DOHH2 (cell line): ENCODE measurements around the gene KPNA6.
"Not testable (repeated sequence)": the region's sequence is repeated elsewhere in the genome, so short reads cannot be mapped to it uniquely, and the experiment has no call there.

Experiments
- H3F3A ChIP-seq: fragments of 200-600 bp; sonication (generic), shearing (Covaris generic); 2 replicates; pipeline ENCODE4 v1.6.0; 2016; ENCODE audit warnings: antibody characterized with exemption, mild to moderate bottlenecking; ENCODE audit not compliant: control insufficient read depth, insufficient read depth
- H3K27ac ChIP-seq: fragments of 200-600 bp; sonication (generic); 2 replicates; pipeline ENCODE4 v1.5.1; 2014; ENCODE audit warnings: low read depth, mild to moderate bottlenecking, low read length, moderate library complexity
- H3K27me3 ChIP-seq: fragments of 200-600 bp; sonication (generic); 2 replicates; pipeline ENCODE4 v1.6.1; 2014; ENCODE audit warnings: mild to moderate bottlenecking, low read length, mixed read lengths; ENCODE audit not compliant: control insufficient read depth
- H3K36me3 ChIP-seq: fragments of 200-600 bp; sonication (generic); 2 replicates; pipeline ENCODE4 v1.6.1; 2014; ENCODE audit warnings: mild to moderate bottlenecking, low read length, moderate library complexity, mixed read lengths; ENCODE audit not compliant: control insufficient read depth
- H3K4me1 ChIP-seq: fragments of 200-600 bp; sonication (generic); 2 replicates; pipeline ENCODE4 v1.6.1; 2014; ENCODE audit warnings: mild to moderate bottlenecking, low read length, mixed read lengths; ENCODE audit not compliant: control insufficient read depth
- H3K4me2 ChIP-seq: fragments of 200-600 bp; sonication (generic); 2 replicates; pipeline ENCODE4 v1.6.0; 2014; ENCODE audit warnings: mild to moderate bottlenecking, low read length, moderate library complexity
- H3K4me3 ChIP-seq: fragments of 200-600 bp; sonication (generic); 2 replicates; pipeline ENCODE4 v1.5.1; 2014; ENCODE audit warnings: mild to moderate bottlenecking, low read length, mixed read lengths
- H3K79me2 ChIP-seq: fragments of 200-600 bp; sonication (generic); 2 replicates; pipeline ENCODE4 v1.6.1; 2014; ENCODE audit warnings: mild to moderate bottlenecking, low read length, mixed read lengths; ENCODE audit not compliant: control insufficient read depth
- H3K9me2 ChIP-seq: fragments of 200-600 bp; sonication (generic); replicated peaks from 2 replicates; pipeline ENCODE4 v1.6.1; 2014; ENCODE audit warnings: mild to moderate bottlenecking, low read length, mixed read lengths; ENCODE audit not compliant: control insufficient read depth
- H3K9me3 ChIP-seq: fragments of 200-600 bp; sonication (generic); 2 replicates; pipeline ENCODE4 v1.6.1; 2014; ENCODE audit warnings: antibody characterized with exemption, low read length, mixed read lengths; ENCODE audit not compliant: control insufficient read depth, insufficient read depth
- H4K20me1 ChIP-seq: fragments of 200-600 bp; sonication (generic); 2 replicates; pipeline ENCODE4 v1.6.0; 2014; ENCODE audit warnings: low read depth, mild to moderate bottlenecking, antibody characterized with exemption, low read length, moderate library complexity; ENCODE audit not compliant: control insufficient read depth, insufficient read depth
- CTCF ChIP-seq: fragments of 200-600 bp; sonication (generic); IDR thresholded peaks from one replicate; pipeline ENCODE4 v1.5.1; 2014; ENCODE audit warnings: antibody characterized with exemption, mild to moderate bottlenecking, low read depth, low read length; ENCODE audit not compliant: poor library complexity, severe bottlenecking
- EZH2phosphoT487 ChIP-seq: fragments of 200-600 bp; sonication (generic); IDR thresholded peaks from 2 replicates; pipeline ENCODE4 v1.6.1; 2017; ENCODE audit warnings: borderline replicate concordance, mild to moderate bottlenecking, antibody characterized with exemption, low read length, moderate library complexity, mixed read lengths

Gene KPNA6

GRCh38 chr1:32114420-32114819 lies 6.6 kb downstream of the KPNA6 start:
- Histone ChIP-seq H3K4me3 (no peak overlapping the region), H4K20me1 (no peaks in the 10 kb centered on the region; the same call in 1 of the 2 replicates), H3K9me3 (no peaks in the 10 kb centered on the region), H3K27me3 (no peaks in the 10 kb centered on the region), H3K9me2 (no peaks in the 10 kb centered on the region), H3K4me2 (no peak overlapping the region), H3K36me3 (peaks cover 18% of the 10 kb centered on the region), H3K79me2 (peaks cover 99% of the 10 kb centered on the region), H3K27ac (no peak overlapping the region), H3F3A (0 out of 2 replicates have a peak, but pooled peaks cover 3% of the 10 kb centered on the region), H3K4me1 (peaks cover 24% of the 10 kb centered on the region)
- TF ChIP-seq EZH2phosphoT487 = no peak
- no peak for TF ChIP-seq CTCF

GRCh38 chr1:32115496-32115895 lies 7.6 kb downstream of the KPNA6 start:
- H3K4me3 ChIP-seq = no peak overlapping the region
- peaks cover 14% of the 10 kb centered on the region for H3K36me3 ChIP-seq
- H3K4me1 ChIP-seq = peaks cover 13% of the 10 kb centered on the region
- peaks cover 99% of the 10 kb centered on the region for H3K79me2 ChIP-seq
- no peaks in the 10 kb centered on the region for H3K9me2 ChIP-seq
- TF ChIP-seq CTCF (no peak), EZH2phosphoT487 (no peak)
- H4K20me1 ChIP-seq = no peaks in the 10 kb centered on the region; the same call in 1 of the 2 replicates
- 0 out of 2 replicates have a peak, but pooled peaks cover 3% of the 10 kb centered on the region for H3F3A ChIP-seq
- no peaks in the 10 kb centered on the region for H3K27me3 ChIP-seq
- no peak overlapping the region for H3K27ac ChIP-seq
- no peaks in the 10 kb centered on the region for H3K9me3 ChIP-seq
- H3K4me2 ChIP-seq = no peak overlapping the region

GRCh38 chr1:32116531-32116930 lies 8.7 kb downstream of the KPNA6 start:
- Histone ChIP-seq H3K4me3 (no peak overlapping the region), H3K9me3 (no peaks in the 10 kb centered on the region), H3K4me1 (peaks cover 8% of the 10 kb centered on the region), H3K36me3 (peaks cover 11% of the 10 kb centered on the region), H3K27me3 (no peaks in the 10 kb centered on the region), H3K79me2 (peaks cover 99% of the 10 kb centered on the region), H3K4me2 (no peak overlapping the region), H4K20me1 (no peaks in the 10 kb centered on the region; the same call in 1 of the 2 replicates), H3K9me2 (no peaks in the 10 kb centered on the region), H3F3A (no peaks in the 10 kb centered on the region), H3K27ac (no peak overlapping the region)
- no peak for TF ChIP-seq EZH2phosphoT487
- no peak for TF ChIP-seq CTCF

- H3K4me1 ChIP-seq = peaks cover 13% of the 10 kb centered on the region
- H3K9me2 ChIP-seq = no peaks in the 10 kb centered on the region
- peaks cover 3% of the 10 kb centered on the region for H3F3A ChIP-seq
- H3K4me2 ChIP-seq = no peak overlapping the region
- no peaks in the 10 kb centered on the region for H3K27me3 ChIP-seq
- H3K27ac ChIP-seq = no peak overlapping the region
- peaks cover 5% of the 10 kb centered on the region; the same call in 1 of the 2 replicates for H3K36me3 ChIP-seq
- peaks cover 98% of the 10 kb centered on the region for H3K79me2 ChIP-seq
- TF ChIP-seq CTCF (no peak), EZH2phosphoT487 (no peak)
- no peak overlapping the region for H3K4me3 ChIP-seq
- no peaks in the 10 kb centered on the region; the same call in 1 of the 2 replicates for H4K20me1 ChIP-seq
- no peaks in the 10 kb centered on the region for H3K9me3 ChIP-seq
Observed at GRCh38 chr1:32122151-32122550, 14.3 kb downstream of the KPNA6 start.

GRCh38 chr1:32123361-32123760 lies 15.5 kb downstream of the KPNA6 start:
- H4K20me1 ChIP-seq, H3K9me3 ChIP-seq, H3K27ac ChIP-seq, H3F3A ChIP-seq, H3K4me2 ChIP-seq, H3K9me2 ChIP-seq, H3K4me3 ChIP-seq, H3K27me3 ChIP-seq: not testable (repeated sequence)
- Histone ChIP-seq H3K4me1 (peaks cover 23% of the 10 kb centered on the region), H3K79me2 (peaks cover 97% of the 10 kb centered on the region), H3K36me3 (peaks cover 11% of the 10 kb centered on the region; the same call in 1 of the 2 replicates)
